Caco-2 (cell line): ENCODE measurements around the gene SPTA1. TPM values are rescaled to one million over a fixed set of nuclear protein-coding genes. Genes with fewer than 3 reads are reported as not detected.

Experiments used
- BruUV-seq: library from RNA; stranded (reverse); fragments of 400-500 nt; replicated peaks from 2 replicates; lab custom pipeline; 2021; lab: Mats Ljungman, UMichigan
- CTCF ChIA-PET: fragments of 300-600 bp; sonication (Branson Sonifier 250); formaldehyde crosslinking; loops from one replicate; lab custom pipeline; 2022; ENCODE audit warnings: antibody characterized with exemption; lab: Charles Lee
- POLR2A ChIA-PET: fragments of 300-600 bp; sonication (Branson Sonifier 250); formaldehyde crosslinking; loops from one replicate; lab custom pipeline; 2022; ENCODE audit warnings: antibody characterized with exemption; lab: Charles Lee
- DNase-seq, 2 experiments: peaks; one replicate each; pipeline versions ENCODE4 v3.0.0 to v3.0.0-alpha.2; 2020 to 2022
- H3K27me3 ChIP-seq: replicated peaks from 2 replicates; pipeline ENCODE4 v1.6.0; 2011; ENCODE audit warnings: low read length; ENCODE audit not compliant: control insufficient read depth, insufficient read depth
- H3K36me3 ChIP-seq: 2 replicates; pipeline ENCODE4 v1.5.1; 2011; ENCODE audit warnings: low read length; ENCODE audit not compliant: control insufficient read depth, insufficient read depth
- H3K4me1 ChIP-seq: fragments of 250-450 bp; sonication (Bioruptor Pico); 2 replicates; pipeline ENCODE4 v1.5.1; 2020; ENCODE audit warnings: mild to moderate bottlenecking
- H3K4me3 ChIP-seq: 2 replicates; pipeline ENCODE4 v1.5.1; 2011; ENCODE audit warnings: low read depth, mild to moderate bottlenecking, control low read depth, low read length
- H3K9me3 ChIP-seq: fragments of 250-450 bp; sonication (Bioruptor Pico); 2 replicates; pipeline ENCODE4 v1.5.1; 2020; ENCODE audit warnings: mild to moderate bottlenecking, moderate library complexity
- H3K27ac Mint-ChIP-seq: one replicate; pipeline ENCODE4 v1.8.0; 2022; ENCODE audit warnings: mixed read lengths; ENCODE audit not compliant: unreplicated experiment
- H3K27me3 Mint-ChIP-seq: one replicate; pipeline ENCODE4 v1.8.0; 2022; ENCODE audit warnings: mixed read lengths; ENCODE audit not compliant: insufficient read depth, unreplicated experiment
- H3K36me3 Mint-ChIP-seq: one replicate; pipeline ENCODE4 v1.8.0; 2022; ENCODE audit warnings: mild to moderate bottlenecking, mixed read lengths; ENCODE audit not compliant: insufficient read depth, unreplicated experiment
- H3K4me1 Mint-ChIP-seq: one replicate; pipeline ENCODE4 v1.8.0; 2022; ENCODE audit warnings: low read depth, mixed read lengths; ENCODE audit not compliant: unreplicated experiment
- H3K4me3 Mint-ChIP-seq: one replicate; pipeline ENCODE4 v1.8.0; 2022; ENCODE audit warnings: mild to moderate bottlenecking, moderate library complexity, mixed read lengths; ENCODE audit not compliant: unreplicated experiment
- H3K9me3 Mint-ChIP-seq: one replicate; pipeline ENCODE4 v1.8.0; 2022; ENCODE audit warnings: mixed read lengths; ENCODE audit not compliant: unreplicated experiment
- intact Hi-C: fragments of 100-400 bp; cut with micrococcal nuclease; formaldehyde crosslinking; loops from one replicate; pipeline ENCODE4 v1.10.0; 2022; ENCODE audit not compliant: unreplicated experiment
- total RNA-seq: library from RNA; stranded (reverse); gene quantifications from 2 replicates; pipeline ENCODE4 v1.2.3, GENCODE V29; 2022
- TF ChIP-seq, protein P1 (sequence below), 2 experiments: fragments of 200-600 bp in 1 of 2; IDR thresholded peaks; 1 replicate in 1 of 2; 2 replicates in 1 of 2; pipeline versions ENCODE4 v1.5.1 to v1.8.0; 2011 to 2022; ENCODE audit warnings: antibody characterized with exemption in 1 of 2, control low read depth in 1 of 2, inconsistent platforms in 1 of 2, low read depth in 1 of 2, low read length in 1 of 2, mild to moderate bottlenecking in 1 of 2, moderate library complexity in 1 of 2; ENCODE audit not compliant: insufficient read depth in 1 of 2, severe bottlenecking in 1 of 2, unreplicated experiment in 1 of 2

The SPTA1 gene
- total RNA-seq, 1 experiment from 2014 or later = not detected

DNA sequence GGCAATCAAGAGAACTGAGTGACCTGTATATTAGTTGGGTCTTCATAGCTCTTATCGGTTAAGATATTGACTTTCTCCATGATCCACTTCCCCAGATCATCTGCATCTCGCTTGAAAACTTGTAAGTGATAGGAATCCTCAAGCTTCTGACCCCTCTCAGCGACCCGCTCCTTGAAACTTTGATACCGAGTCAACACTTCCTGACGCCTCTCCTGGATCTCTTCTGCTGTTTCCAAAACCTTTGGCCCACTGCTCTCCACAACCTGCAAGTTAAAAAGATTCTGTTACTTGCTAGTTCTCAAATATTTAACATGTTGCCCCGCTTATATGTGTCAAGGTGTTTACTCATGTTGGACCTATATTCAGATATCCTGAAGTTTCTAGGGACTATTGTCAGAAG, 1.4 kb downstream of the SPTA1 start:
- H3K36me3 Mint-ChIP-seq = no peaks in the 10 kb centered on the region
- H3K27me3 Mint-ChIP-seq = peaks cover 9% of the 10 kb centered on the region
- no peak overlapping the region for H3K4me3 ChIP-seq
- no peaks in the 10 kb centered on the region for H3K4me1 ChIP-seq
- DNase-seq = no peak
- H3K27me3 ChIP-seq = no peaks in the 10 kb centered on the region
- no peak overlapping the region for H3K4me3 Mint-ChIP-seq
- no peaks in the 10 kb centered on the region for H3K36me3 ChIP-seq
- no peaks in the 10 kb centered on the region for H3K9me3 ChIP-seq
- ChIA-PET CTCF (no interaction called here), POLR2A (no interaction called here)
- no TSS peak for BruUV-seq
- intact Hi-C loops = no loop called here
- TF ChIP-seq, protein P1, sequence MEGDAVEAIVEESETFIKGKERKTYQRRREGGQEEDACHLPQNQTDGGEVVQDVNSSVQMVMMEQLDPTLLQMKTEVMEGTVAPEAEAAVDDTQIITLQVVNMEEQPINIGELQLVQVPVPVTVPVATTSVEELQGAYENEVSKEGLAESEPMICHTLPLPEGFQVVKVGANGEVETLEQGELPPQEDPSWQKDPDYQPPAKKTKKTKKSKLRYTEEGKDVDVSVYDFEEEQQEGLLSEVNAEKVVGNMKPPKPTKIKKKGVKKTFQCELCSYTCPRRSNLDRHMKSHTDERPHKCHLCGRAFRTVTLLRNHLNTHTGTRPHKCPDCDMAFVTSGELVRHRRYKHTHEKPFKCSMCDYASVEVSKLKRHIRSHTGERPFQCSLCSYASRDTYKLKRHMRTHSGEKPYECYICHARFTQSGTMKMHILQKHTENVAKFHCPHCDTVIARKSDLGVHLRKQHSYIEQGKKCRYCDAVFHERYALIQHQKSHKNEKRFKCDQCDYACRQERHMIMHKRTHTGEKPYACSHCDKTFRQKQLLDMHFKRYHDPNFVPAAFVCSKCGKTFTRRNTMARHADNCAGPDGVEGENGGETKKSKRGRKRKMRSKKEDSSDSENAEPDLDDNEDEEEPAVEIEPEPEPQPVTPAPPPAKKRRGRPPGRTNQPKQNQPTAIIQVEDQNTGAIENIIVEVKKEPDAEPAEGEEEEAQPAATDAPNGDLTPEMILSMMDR (IDR thresholded peaks at IDR 0.05; ENCODE audit: insufficient read depth in 1 of 2, low read depth in 1 of 2, low read length in 1 of 2, severe bottlenecking in 1 of 2, unreplicated experiment in 1 of 2) = no peak
- H3K27ac Mint-ChIP-seq = no peak overlapping the region
- no peaks in the 10 kb centered on the region for H3K9me3 Mint-ChIP-seq
- H3K4me1 Mint-ChIP-seq = no peaks in the 10 kb centered on the region

DNA sequence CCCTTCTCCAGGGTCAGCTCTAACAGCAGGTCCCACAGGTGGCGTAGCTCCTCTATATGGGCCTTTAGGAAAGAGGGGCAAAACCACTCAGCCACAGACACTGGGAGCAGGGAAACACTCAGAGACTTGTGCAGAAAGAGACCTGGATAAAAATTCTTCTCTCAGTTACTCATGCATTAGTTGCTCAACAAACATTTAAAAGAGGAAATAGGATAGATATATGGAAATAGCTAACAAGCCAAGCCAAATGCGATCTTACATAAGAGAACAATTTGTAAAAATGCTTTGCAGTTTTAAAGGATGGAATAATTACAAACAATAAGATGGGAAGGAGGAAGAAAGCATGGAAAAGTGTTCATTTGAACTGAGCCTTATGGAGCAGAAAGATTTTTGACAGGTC, 4.9 kb downstream of the SPTA1 start:
- intact Hi-C loops = loop anchor here (5.0 kb wide), 1 partner anchor 224 kb away; no protein-coding TSS in a partner anchor
- Histone ChIP-seq H3K27me3 (no peaks in the 10 kb centered on the region), H3K36me3 (no peaks in the 10 kb centered on the region), H3K4me1 (no peaks in the 10 kb centered on the region), H3K4me3 (no peak overlapping the region), H3K9me3 (no peaks in the 10 kb centered on the region)
- H3K36me3 Mint-ChIP-seq = no peaks in the 10 kb centered on the region
- ChIA-PET CTCF (no interaction called here), POLR2A (no interaction called here)
- TF ChIP-seq, protein P1 (IDR thresholded peaks at IDR 0.05; ENCODE audit: insufficient read depth in 1 of 2, low read depth in 1 of 2, low read length in 1 of 2, severe bottlenecking in 1 of 2, unreplicated experiment in 1 of 2) = no peak
- H3K27me3 Mint-ChIP-seq = peaks cover 13% of the 10 kb centered on the region
- no peak overlapping the region for H3K4me3 Mint-ChIP-seq
- BruUV-seq = no TSS peak
- DNase-seq = no peak
- no peak overlapping the region for H3K27ac Mint-ChIP-seq
- H3K4me1 Mint-ChIP-seq = no peaks in the 10 kb centered on the region
- H3K9me3 Mint-ChIP-seq = no peaks in the 10 kb centered on the region

- no peaks in the 10 kb centered on the region for H3K9me3 Mint-ChIP-seq
- H3K4me3 ChIP-seq = no peak overlapping the region
- H3K4me1 Mint-ChIP-seq = no peaks in the 10 kb centered on the region
- no peaks in the 10 kb centered on the region for H3K27me3 ChIP-seq
- no peak overlapping the region for H3K27ac Mint-ChIP-seq
- intact Hi-C loops = no loop called here
- TF ChIP-seq, protein P1 (IDR thresholded peaks at IDR 0.05; ENCODE audit: insufficient read depth in 1 of 2, low read depth in 1 of 2, low read length in 1 of 2, severe bottlenecking in 1 of 2, unreplicated experiment in 1 of 2) = no peak
- no peaks in the 10 kb centered on the region for H3K36me3 ChIP-seq
- peaks cover 14% of the 10 kb centered on the region for H3K27me3 Mint-ChIP-seq
- ChIA-PET CTCF (no interaction called here), POLR2A (no interaction called here)
- no TSS peak for BruUV-seq
- H3K4me3 Mint-ChIP-seq = no peak overlapping the region
- no peak for DNase-seq
- H3K9me3 ChIP-seq = no peaks in the 10 kb centered on the region
- H3K36me3 Mint-ChIP-seq = no peaks in the 10 kb centered on the region
- H3K4me1 ChIP-seq = no peaks in the 10 kb centered on the region
Observed at GRCh38 chr1:158679289-158679688, 7.2 kb downstream of the SPTA1 start.
